WERI-Rb-1 (cell line): ENCODE measurements around the gene CDKN3.
"Not testable (repeated sequence)": the region's sequence is repeated elsewhere in the genome, so short reads cannot be mapped to it uniquely, and the experiment has no call there.

Source experiments
- DNase-seq: peaks from one replicate; pipeline ENCODE4 v3.0.0-alpha.2; 2020
- H3K27ac ChIP-seq: fragments of 250-450 bp; sonication (Bioruptor Pico); 2 replicates; pipeline ENCODE4 v1.5.1; 2020; ENCODE audit warnings: mild to moderate bottlenecking, moderate library complexity
- H3K27me3 ChIP-seq: fragments of 250-450 bp; sonication (Bioruptor Pico); 2 replicates; pipeline ENCODE4 v1.5.1; 2021; ENCODE audit warnings: mild to moderate bottlenecking, low read depth, moderate library complexity; ENCODE audit not compliant: insufficient read depth, severe bottlenecking
- H3K36me3 ChIP-seq: fragments of 250-450 bp; sonication (Bioruptor Pico); 2 replicates; pipeline ENCODE4 v1.5.1; 2020; ENCODE audit warnings: mild to moderate bottlenecking, moderate library complexity
- H3K4me3 ChIP-seq: 2 replicates; pipeline ENCODE4 v1.5.1; 2011; ENCODE audit warnings: low read depth, mild to moderate bottlenecking, control low read depth, low read length
- H3K9me3 ChIP-seq: fragments of 250-450 bp; sonication (Bioruptor Pico); 2 replicates; pipeline ENCODE4 v1.5.1; 2021; ENCODE audit warnings: mild to moderate bottlenecking, moderate library complexity; ENCODE audit not compliant: severe bottlenecking
- TF ChIP-seq, protein P1 (sequence below): IDR thresholded peaks from 2 replicates; pipeline ENCODE4 v1.5.1; 2011; ENCODE audit warnings: low read depth, mild to moderate bottlenecking, control low read depth, inconsistent platforms, low read length

Gene CDKN3

GRCh38 chr14:54453252-54453651 is 56.4 kb downstream of the CDKN3 start:
- no peak overlapping the region for H3K4me3 ChIP-seq
- H3K27ac ChIP-seq: no peak overlapping the region
- TF ChIP-seq, protein P1, sequence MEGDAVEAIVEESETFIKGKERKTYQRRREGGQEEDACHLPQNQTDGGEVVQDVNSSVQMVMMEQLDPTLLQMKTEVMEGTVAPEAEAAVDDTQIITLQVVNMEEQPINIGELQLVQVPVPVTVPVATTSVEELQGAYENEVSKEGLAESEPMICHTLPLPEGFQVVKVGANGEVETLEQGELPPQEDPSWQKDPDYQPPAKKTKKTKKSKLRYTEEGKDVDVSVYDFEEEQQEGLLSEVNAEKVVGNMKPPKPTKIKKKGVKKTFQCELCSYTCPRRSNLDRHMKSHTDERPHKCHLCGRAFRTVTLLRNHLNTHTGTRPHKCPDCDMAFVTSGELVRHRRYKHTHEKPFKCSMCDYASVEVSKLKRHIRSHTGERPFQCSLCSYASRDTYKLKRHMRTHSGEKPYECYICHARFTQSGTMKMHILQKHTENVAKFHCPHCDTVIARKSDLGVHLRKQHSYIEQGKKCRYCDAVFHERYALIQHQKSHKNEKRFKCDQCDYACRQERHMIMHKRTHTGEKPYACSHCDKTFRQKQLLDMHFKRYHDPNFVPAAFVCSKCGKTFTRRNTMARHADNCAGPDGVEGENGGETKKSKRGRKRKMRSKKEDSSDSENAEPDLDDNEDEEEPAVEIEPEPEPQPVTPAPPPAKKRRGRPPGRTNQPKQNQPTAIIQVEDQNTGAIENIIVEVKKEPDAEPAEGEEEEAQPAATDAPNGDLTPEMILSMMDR: no peak
- no peaks in the 10 kb centered on the region for H3K27me3 ChIP-seq
- no peak for DNase-seq
- H3K36me3 ChIP-seq: no peaks in the 10 kb centered on the region
- no peaks in the 10 kb centered on the region for H3K9me3 ChIP-seq

DNA sequence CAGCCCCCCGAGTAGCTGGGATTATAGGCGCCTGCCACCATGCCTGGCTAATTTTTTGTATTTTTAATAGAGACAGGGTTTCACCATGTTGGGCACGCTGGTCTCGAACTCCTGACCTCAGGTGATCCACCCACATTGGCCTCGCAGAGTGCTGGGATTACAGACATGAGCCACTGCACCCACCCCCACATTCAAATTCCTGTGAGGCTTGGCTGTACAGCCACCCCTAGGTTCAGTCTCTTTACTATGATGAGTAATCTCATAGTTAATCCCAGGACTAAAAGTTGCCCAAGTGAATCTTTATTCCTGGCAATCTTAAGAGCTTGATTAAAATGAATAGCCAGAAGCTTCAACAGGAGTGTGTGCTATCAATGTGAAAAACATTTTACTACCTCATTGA is 57.2 kb downstream of the CDKN3 start:
- not testable (repeated sequence) for H3K36me3 ChIP-seq, H3K4me3 ChIP-seq, H3K9me3 ChIP-seq, H3K27me3 ChIP-seq, H3K27ac ChIP-seq
- peak; percentile 52 for DNase-seq

GRCh38 chr14:54455363-54455762 is 58.6 kb downstream of the CDKN3 start:
- no peaks in the 10 kb centered on the region for H3K27me3 ChIP-seq
- no peak overlapping the region for H3K27ac ChIP-seq
- H3K9me3 ChIP-seq: peaks cover 4% of the 10 kb centered on the region
- H3K4me3 ChIP-seq: no peak overlapping the region
- no peak for DNase-seq
- H3K36me3 ChIP-seq: no peaks in the 10 kb centered on the region
- TF ChIP-seq, protein P1: no peak

- not testable (repeated sequence) for H3K9me3 ChIP-seq, H3K27ac ChIP-seq, H3K36me3 ChIP-seq, DNase-seq, H3K27me3 ChIP-seq, H3K4me3 ChIP-seq
Observed at GRCh38 chr14:54456820-54457608, 60.2 kb downstream of the CDKN3 start.

DNA sequence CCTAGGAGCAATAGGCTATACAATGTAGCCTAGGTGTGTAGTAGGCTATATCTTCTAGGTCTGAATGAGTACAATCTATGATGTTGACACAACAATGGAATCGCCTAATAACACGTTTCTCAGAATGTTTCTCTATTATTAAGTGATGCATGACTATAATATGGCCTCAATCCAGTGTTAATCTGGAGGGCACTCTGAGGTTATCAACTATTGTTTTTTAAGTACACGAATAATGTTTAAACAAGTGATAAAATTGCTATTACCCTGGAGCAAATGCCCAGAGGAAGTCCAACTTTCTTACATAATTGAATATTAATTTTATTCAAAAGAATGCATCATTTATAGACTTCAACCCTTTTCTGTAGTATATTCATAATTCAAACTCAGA is 60.8 kb downstream of the CDKN3 start:
- DNase-seq: no peak
- H3K36me3 ChIP-seq: no peaks in the 10 kb centered on the region
- TF ChIP-seq, protein P1: no peak
- H3K27ac ChIP-seq: no peak overlapping the region
- no peaks in the 10 kb centered on the region for H3K27me3 ChIP-seq
- no peak overlapping the region for H3K4me3 ChIP-seq
- peaks cover 4% of the 10 kb centered on the region for H3K9me3 ChIP-seq

GRCh38 chr14:54458536-54458935 is 61.7 kb downstream of the CDKN3 start:
- H3K27ac ChIP-seq, H3K27me3 ChIP-seq, H3K4me3 ChIP-seq, H3K36me3 ChIP-seq, H3K9me3 ChIP-seq, DNase-seq: not testable (repeated sequence)

- Histone ChIP-seq H3K36me3 (no peaks in the 10 kb centered on the region), H3K27me3 (no peaks in the 10 kb centered on the region), H3K9me3 (peaks cover 4% of the 10 kb centered on the region), H3K4me3 (no peak overlapping the region), H3K27ac (no peak overlapping the region)
- no peak for DNase-seq
- TF ChIP-seq, protein P1: no peak
Observed at GRCh38 chr14:54459106-54459505, 62.3 kb downstream of the CDKN3 start.
